G401 (cell line): Measurements from ENCODE around the gene NAIF1. TPM values are rescaled to one million over a fixed set of nuclear protein-coding genes. Genes with fewer than 3 reads are reported as not detected.

Source experiments
- total RNA-seq: library from RNA; depleted of rRNA; stranded (reverse); fragments of >200 nt; shearing (Covaris generic); gene quantifications from 2 replicates; pipeline ENCODE4 v1.2.3, GENCODE V29; 2014; rRNA removed

The NAIF1 gene
- total RNA-seq, 1 experiment from 2014 or later = 6.6 TPM

Other genes with a start within 250 kb of the NAIF1 start
- gene ENG, start 212.7 kb downstream of the NAIF1 start, total RNA-seq = 2.6 and 4.4 TPM in 2 replicates
- 46.4 and 62.6 TPM in 2 replicates for gene AK1, start 189.6 kb downstream of the NAIF1 start, total RNA-seq
- 44.8 and 73.0 TPM in 2 replicates for gene ST6GALNAC6, start 167.7 kb downstream of the NAIF1 start, total RNA-seq
- gene ST6GALNAC4, start 150.3 kb downstream of the NAIF1 start, total RNA-seq = 31.9 and 32.8 TPM in 2 replicates
- 0.68 and 23.4 TPM in 2 replicates for gene PIP5KL1, start 136.5 kb downstream of the NAIF1 start, total RNA-seq
- gene DPM2, start 129.5 kb downstream of the NAIF1 start, total RNA-seq = 17.1 and 39.0 TPM in 2 replicates
- gene EEIG1, start 86.3 kb downstream of the NAIF1 start, total RNA-seq = 12.4 and 18.6 TPM in 2 replicates
- 25.5 and 29.0 TPM in 2 replicates for gene SLC25A25, start 912 bp upstream of the NAIF1 start, total RNA-seq
- gene PTGES2, start 60.4 kb upstream of the NAIF1 start, total RNA-seq = 85.7 and 122 TPM in 2 replicates
- gene LCN2, start 82.1 kb upstream of the NAIF1 start, total RNA-seq = 13.5 TPM in 1 of 2 replicates, not detected in the other
- 121 and 125 TPM in 2 replicates for gene BBLN, start 92.9 kb upstream of the NAIF1 start, total RNA-seq
- 13.7 and 17.5 TPM in 2 replicates for gene CIZ1, start 124.3 kb upstream of the NAIF1 start, total RNA-seq
- 5.5 and 6.1 TPM in 2 replicates for gene DNM1, start 136.1 kb upstream of the NAIF1 start, total RNA-seq
- 32.9 and 37.9 TPM in 2 replicates for gene GOLGA2, start 208.7 kb upstream of the NAIF1 start, total RNA-seq
- gene SWI5, start 209.0 kb upstream of the NAIF1 start, total RNA-seq = 25.9 and 31.0 TPM in 2 replicates